Activated CD8-positive, alpha-beta T cell treated with anti-CD3 and anti-CD28 coated beads for 36 hours (primary cell): ENCODE data around the gene ODF2L. TPM values are rescaled to one million over a fixed set of nuclear protein-coding genes. Genes with fewer than 3 reads are reported as not detected.

Source experiments
- ATAC-seq: fragments of 200-7000 bp; cut with Tn5 transposase; one replicate; pipeline ENCODE4 v1.10.0; 2021; ENCODE audit warnings: mild to moderate bottlenecking, moderate library complexity
- CTCF ChIA-PET: fragments of 350-600 bp; sonication (Branson Sonifier 250); formaldehyde crosslinking; loops from one replicate; lab custom pipeline; 2021; ENCODE audit warnings: antibody characterized with exemption; lab: Charles Lee
- POLR2A ChIA-PET: fragments of 350-600 bp; sonication (Branson Sonifier 250); formaldehyde crosslinking; loops from one replicate; lab custom pipeline; 2021; ENCODE audit warnings: antibody characterized with exemption; lab: Charles Lee
- DNase-seq: peaks from one replicate; pipeline ENCODE4 v3.0.0-alpha.2; 2020
- H3K27ac Mint-ChIP-seq: one replicate; pipeline ENCODE4 v1.8.0; 2021; ENCODE audit warnings: mild to moderate bottlenecking, mixed read lengths
- H3K27me3 Mint-ChIP-seq: one replicate; pipeline ENCODE4 v1.8.0; 2021; ENCODE audit warnings: mixed read lengths
- H3K36me3 Mint-ChIP-seq: one replicate; pipeline ENCODE4 v1.8.0; 2021; ENCODE audit warnings: low read depth, mixed read lengths
- H3K4me1 Mint-ChIP-seq: one replicate; pipeline ENCODE4 v1.8.0; 2021; ENCODE audit warnings: low read depth, mixed read lengths
- H3K4me3 Mint-ChIP-seq: one replicate; pipeline ENCODE4 v1.8.0; 2021; ENCODE audit warnings: mild to moderate bottlenecking, moderate library complexity, mixed read lengths
- H3K9me3 Mint-ChIP-seq: one replicate; pipeline ENCODE4 v1.8.0; 2021; ENCODE audit warnings: mixed read lengths
- CTCF ChIP-seq: fragments of 200-600 bp; IDR thresholded peaks from one replicate; pipeline ENCODE4 v1.8.0; 2022; ENCODE audit warnings: antibody characterized with exemption, mild to moderate bottlenecking
- intact Hi-C: fragments of 100-400 bp; cut with micrococcal nuclease; formaldehyde crosslinking; loops from one replicate; pipeline ENCODE4 v1.10.0; 2022
- total RNA-seq, 2 experiments: library from RNA; stranded (reverse); gene quantifications; one replicate each; pipeline ENCODE4 v1.2.3, GENCODE V29; 2021

The ODF2L gene
- total RNA-seq, 2 experiments from 2014 or later = 21.7 to 23.8 TPM

GRCh38 chr1:86419277-86419903, 23.3 kb upstream of the ODF2L start:
- ATAC-seq (peak; percentile 92), DNase-seq (peak; percentile 66)
- intact Hi-C loops = no loop called here
- Mint-ChIP-seq H3K27ac (no peak overlapping the region), H3K4me1 (peaks cover 4% of the 10 kb centered on the region), H3K36me3 (no peaks in the 10 kb centered on the region), H3K9me3 (no peaks in the 10 kb centered on the region), H3K4me3 (peak overlapping the region; percentile 14), H3K27me3 (no peaks in the 10 kb centered on the region)
- CTCF ChIA-PET = interaction anchor here (0.6 to 12.8 kb wide), 3 partner anchors 54 to 81 kb away, joined by 4 to 79 read pairs (median 4); no protein-coding TSS in a partner anchor
- POLR2A ChIA-PET = no interaction called here
- TF ChIP-seq CTCF = peak; percentile 57

GRCh38 chr1:86416343-86416742, 20.2 kb upstream of the ODF2L start:
- no peak overlapping the region for H3K4me3 Mint-ChIP-seq
- H3K27me3 Mint-ChIP-seq = no peaks in the 10 kb centered on the region
- no peaks in the 10 kb centered on the region for H3K36me3 Mint-ChIP-seq
- no peaks in the 10 kb centered on the region for H3K9me3 Mint-ChIP-seq
- H3K27ac Mint-ChIP-seq = no peak overlapping the region
- peaks cover 4% of the 10 kb centered on the region for H3K4me1 Mint-ChIP-seq
- POLR2A ChIA-PET = no interaction called here
- ATAC-seq (no peak), DNase-seq (no peak)
- CTCF ChIA-PET = interaction anchor here (0.7 to 12.8 kb wide), 3 partner anchors 36 to 84 kb away, joined by 3 to 79 read pairs (median 6); no protein-coding TSS in a partner anchor
- intact Hi-C loops = no loop called here
- TF ChIP-seq CTCF = no peak

GRCh38 chr1:86410879-86411278, 14.8 kb upstream of the ODF2L start:
- Mint-ChIP-seq H3K27ac (no peak overlapping the region), H3K9me3 (no peaks in the 10 kb centered on the region), H3K27me3 (no peaks in the 10 kb centered on the region), H3K4me3 (no peak overlapping the region), H3K4me1 (no peaks in the 10 kb centered on the region), H3K36me3 (no peaks in the 10 kb centered on the region)
- CTCF ChIA-PET = no interaction called here
- no peak for TF ChIP-seq CTCF
- POLR2A ChIA-PET = no interaction called here
- intact Hi-C loops = no loop called here
- no peak for DNase-seq
- ATAC-seq = no peak

- Mint-ChIP-seq H3K27ac (no peak overlapping the region), H3K4me1 (no peaks in the 10 kb centered on the region), H3K27me3 (no peaks in the 10 kb centered on the region), H3K9me3 (no peaks in the 10 kb centered on the region), H3K36me3 (no peaks in the 10 kb centered on the region), H3K4me3 (no peak overlapping the region)
- TF ChIP-seq CTCF = no peak
- CTCF ChIA-PET = interaction anchor here (1.0 kb wide), 1 partner anchor 64 kb away, joined by 3 read pairs; no protein-coding TSS in a partner anchor
- POLR2A ChIA-PET = no interaction called here
- ATAC-seq (no peak), DNase-seq (no peak)
- intact Hi-C loops = no loop called here
Measured at GRCh38 chr1:86409416-86410021, 13.4 kb upstream of the ODF2L start.

- peak overlapping the region; percentile 95 for H3K4me3 Mint-ChIP-seq
- H3K27me3 Mint-ChIP-seq = no peaks in the 10 kb centered on the region
- ChIA-PET POLR2A (interaction anchor here (0.6 to 1.1 kb wide), 4 partner anchors 9 to 308 kb away, joined by 3 to 5 read pairs (median 3); partner anchors contain the start of gene SH3GLB1), CTCF (interaction anchor here (0.8 to 1.5 kb wide), 9 partner anchors 10 to 699 kb away, joined by 3 to 8 read pairs (median 4); partner anchors contain the start of gene SH3GLB1)
- intact Hi-C loops = loop anchor here (10.0 kb wide), 1 partner anchor 308 kb away; the partner anchor contains the start of gene SH3GLB1
- peaks cover 43% of the 10 kb centered on the region for H3K4me1 Mint-ChIP-seq
- peaks cover 3% of the 10 kb centered on the region for H3K36me3 Mint-ChIP-seq
- peak; percentile 16 for ATAC-seq
- H3K9me3 Mint-ChIP-seq = no peaks in the 10 kb centered on the region
- TF ChIP-seq CTCF = no peak
- no peak for DNase-seq
- H3K27ac Mint-ChIP-seq = peak overlapping the region; percentile 93
Measured at GRCh38 chr1:86396498-86396890, 371 bp upstream of the ODF2L start.
